Stimulated activated CD8-positive, alpha-beta memory T cell treated with anti-CD3 and anti-CD28 coated beads, Interleukin-4, amount 100 ng/mL, for 24 hours (primary cell): ENCODE results near the gene TPSAB1.

Experiments used
- DNase-seq: peaks from one replicate; pipeline ENCODE4 v3.0.0-alpha.2; 2020; ENCODE audit warnings: low read depth

TPSAB1 gene

GRCh38 chr16:1210461-1210860 lies 30.0 kb upstream of the TPSAB1 start:
- no peak for DNase-seq

GRCh38 chr16:1211451-1212268 lies 28.8 kb upstream of the TPSAB1 start:
- no peak for DNase-seq

- no peak for DNase-seq
Measured at GRCh38 chr16:1212616-1213194, 27.8 kb upstream of the TPSAB1 start.

- DNase-seq, result no peak
Measured at GRCh38 chr16:1213231-1213630, 27.3 kb upstream of the TPSAB1 start.

- DNase-seq, result no peak
Measured at GRCh38 chr16:1213796-1214372, 26.6 kb upstream of the TPSAB1 start.

- no peak for DNase-seq
Measured at GRCh38 chr16:1214719-1215118, 25.8 kb upstream of the TPSAB1 start.

GRCh38 chr16:1215574-1216295 lies 24.8 kb upstream of the TPSAB1 start:
- no peak for DNase-seq

GRCh38 chr16:1216296-1216619 lies 24.2 kb upstream of the TPSAB1 start:
- DNase-seq, result no peak

GRCh38 chr16:1216681-1217400 lies 23.7 kb upstream of the TPSAB1 start:
- DNase-seq, result no peak

GRCh38 chr16:1217526-1217925 lies 23.0 kb upstream of the TPSAB1 start:
- no peak for DNase-seq

GRCh38 chr16:1218061-1218929 lies 22.2 kb upstream of the TPSAB1 start:
- DNase-seq, result no peak

GRCh38 chr16:1218930-1219611 lies 21.4 kb upstream of the TPSAB1 start:
- no peak for DNase-seq

GRCh38 chr16:1220098-1220728 lies 20.3 kb upstream of the TPSAB1 start:
- DNase-seq, result no peak

GRCh38 chr16:1220841-1221627 lies 19.5 kb upstream of the TPSAB1 start:
- DNase-seq, result no peak

- DNase-seq, result no peak
Measured at GRCh38 chr16:1221628-1222552, 18.6 kb upstream of the TPSAB1 start.

GRCh38 chr16:1222553-1223354 lies 17.8 kb upstream of the TPSAB1 start:
- DNase-seq, result no peak
